ENCODE data around the gene HORMAD2.
"Not testable (repeated sequence)": the region's sequence is repeated elsewhere in the genome, so short reads cannot be mapped to it uniquely, and the experiment has no call there.

DNA sequence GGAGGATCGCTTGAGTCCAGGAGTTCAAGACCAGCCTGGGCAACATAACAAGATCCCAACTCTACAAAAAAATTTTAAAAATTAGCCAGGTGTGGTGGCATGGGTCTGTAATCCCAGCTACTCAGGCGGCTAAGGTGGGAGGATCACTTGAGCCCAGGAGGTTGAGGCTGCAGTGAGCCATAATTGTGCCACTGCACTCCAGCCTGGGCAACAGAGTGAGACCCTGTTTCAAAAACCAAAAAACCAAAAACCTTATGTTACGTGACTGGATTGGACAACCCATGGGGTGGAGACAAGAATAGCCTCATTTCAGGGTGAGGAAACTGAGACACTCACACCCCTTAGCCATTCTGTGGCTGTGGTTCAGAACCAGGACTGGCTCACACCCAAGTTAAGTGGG is 136.0 kb downstream of the HORMAD2 start:
- TF ChIP-seq POLR2A (IDR thresholded peaks at IDR 0.05; ENCODE audit: extremely low read depth, insufficient read length), result not testable (repeated sequence)
- TF ChIP-seq, protein P1, sequence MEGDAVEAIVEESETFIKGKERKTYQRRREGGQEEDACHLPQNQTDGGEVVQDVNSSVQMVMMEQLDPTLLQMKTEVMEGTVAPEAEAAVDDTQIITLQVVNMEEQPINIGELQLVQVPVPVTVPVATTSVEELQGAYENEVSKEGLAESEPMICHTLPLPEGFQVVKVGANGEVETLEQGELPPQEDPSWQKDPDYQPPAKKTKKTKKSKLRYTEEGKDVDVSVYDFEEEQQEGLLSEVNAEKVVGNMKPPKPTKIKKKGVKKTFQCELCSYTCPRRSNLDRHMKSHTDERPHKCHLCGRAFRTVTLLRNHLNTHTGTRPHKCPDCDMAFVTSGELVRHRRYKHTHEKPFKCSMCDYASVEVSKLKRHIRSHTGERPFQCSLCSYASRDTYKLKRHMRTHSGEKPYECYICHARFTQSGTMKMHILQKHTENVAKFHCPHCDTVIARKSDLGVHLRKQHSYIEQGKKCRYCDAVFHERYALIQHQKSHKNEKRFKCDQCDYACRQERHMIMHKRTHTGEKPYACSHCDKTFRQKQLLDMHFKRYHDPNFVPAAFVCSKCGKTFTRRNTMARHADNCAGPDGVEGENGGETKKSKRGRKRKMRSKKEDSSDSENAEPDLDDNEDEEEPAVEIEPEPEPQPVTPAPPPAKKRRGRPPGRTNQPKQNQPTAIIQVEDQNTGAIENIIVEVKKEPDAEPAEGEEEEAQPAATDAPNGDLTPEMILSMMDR (IDR thresholded peaks at IDR 0.05; ENCODE audit: low read depth, low read length), result not testable (repeated sequence)

Data from NB4 (cell line).